Measurements from ENCODE around the gene MALRD1. TPM values are rescaled to one million over a fixed set of nuclear protein-coding genes. Genes with fewer than 3 reads are reported as not detected.
"Not testable (repeated sequence)": the region's sequence is repeated elsewhere in the genome, so short reads cannot be mapped to it uniquely, and the experiment has no call there.

MALRD1 gene
- total and polyA plus RNA-seq, 4 donors, result 1.4 to 7.5 (median 3.3) TPM

- DNase-seq (ENCODE audit: low read depth in 4 of 6, low spot score in 6 of 6), result no peak
- Histone ChIP-seq H3K27me3 (ENCODE audit: control insufficient read depth, insufficient read depth, low read length) (no peaks in the 10 kb centered on the region), H3K27ac (ENCODE audit: low read depth, low read length) (no peak overlapping the region), H3K9me3 (ENCODE audit: control insufficient read depth, insufficient read depth, low read length) (no peaks in the 10 kb centered on the region), H3K4me3 (ENCODE audit: low read depth, low read length) (no peak overlapping the region), H3K4me1 (ENCODE audit: control insufficient read depth, insufficient read depth, low read length) (no peaks in the 10 kb centered on the region), H3K36me3 (ENCODE audit: control insufficient read depth, insufficient read depth, low read length) (no peaks in the 10 kb centered on the region)
- WGBS (ENCODE audit: insufficient coverage), result no CpG with 5 or more reads among the region's 1 CpG
Measured at GRCh38 chr10:19500959-19501358, 452.4 kb downstream of the MALRD1 start.

- no peaks in the 10 kb centered on the region for H3K36me3 ChIP-seq (ENCODE audit: control insufficient read depth, insufficient read depth, low read length)
- DNase-seq (ENCODE audit: low read depth in 4 of 6, low spot score in 6 of 6), result no peak
- no peak overlapping the region for H3K4me3 ChIP-seq (ENCODE audit: low read depth, low read length)
- no peak overlapping the region for H3K27ac ChIP-seq (ENCODE audit: low read depth, low read length)
- no peaks in the 10 kb centered on the region for H3K4me1 ChIP-seq (ENCODE audit: control insufficient read depth, insufficient read depth, low read length)
- no peaks in the 10 kb centered on the region for H3K27me3 ChIP-seq (ENCODE audit: control insufficient read depth, insufficient read depth, low read length)
- no peaks in the 10 kb centered on the region for H3K9me3 ChIP-seq (ENCODE audit: control insufficient read depth, insufficient read depth, low read length)
- 65% methylated on average over 3 of the region's 6 CpGs for WGBS (ENCODE audit: insufficient coverage)
Measured at GRCh38 chr10:19505320-19506312, 457.0 kb downstream of the MALRD1 start.

- 43% methylated on average over 1 of the region's 8 CpGs for WGBS (ENCODE audit: insufficient coverage)
- H3K36me3 ChIP-seq (ENCODE audit: control insufficient read depth, insufficient read depth, low read length); H3K27ac ChIP-seq (ENCODE audit: low read depth, low read length): not testable (repeated sequence)
Measured at GRCh38 chr10:19510005-19510732, 461.6 kb downstream of the MALRD1 start.

DNA sequence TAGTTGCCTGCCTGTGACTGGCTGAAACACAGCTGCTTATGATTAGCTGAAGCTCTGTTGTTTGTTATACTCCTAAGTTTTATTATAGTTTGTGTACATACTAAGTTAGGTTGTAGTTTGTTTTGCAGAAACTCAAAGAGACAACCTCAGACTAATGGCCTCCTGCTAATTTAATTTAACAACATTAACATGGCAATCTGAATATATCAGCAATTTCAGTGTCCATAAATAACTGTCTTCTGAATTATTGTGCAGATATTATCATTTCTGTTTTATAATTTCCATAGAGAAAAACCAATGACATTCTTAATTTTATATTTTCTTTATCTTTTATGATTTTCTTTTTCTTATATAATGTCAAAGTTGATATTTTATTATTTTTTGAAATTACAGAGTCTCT, 469.5 kb downstream of the MALRD1 start:
- no peak for DNase-seq (ENCODE audit: low read depth in 4 of 6, low spot score in 6 of 6)

More at GRCh38 chr10:19510005-19510732, 461.6 kb downstream of the MALRD1 start:
- DNase-seq (ENCODE audit: low read depth in 4 of 6, low spot score in 6 of 6); H3K4me1 ChIP-seq (ENCODE audit: control insufficient read depth, insufficient read depth, low read length); H3K9me3 ChIP-seq (ENCODE audit: control insufficient read depth, insufficient read depth, low read length); H3K4me3 ChIP-seq (ENCODE audit: low read depth, low read length); H3K27me3 ChIP-seq (ENCODE audit: control insufficient read depth, insufficient read depth, low read length): not testable (repeated sequence)

DNA sequence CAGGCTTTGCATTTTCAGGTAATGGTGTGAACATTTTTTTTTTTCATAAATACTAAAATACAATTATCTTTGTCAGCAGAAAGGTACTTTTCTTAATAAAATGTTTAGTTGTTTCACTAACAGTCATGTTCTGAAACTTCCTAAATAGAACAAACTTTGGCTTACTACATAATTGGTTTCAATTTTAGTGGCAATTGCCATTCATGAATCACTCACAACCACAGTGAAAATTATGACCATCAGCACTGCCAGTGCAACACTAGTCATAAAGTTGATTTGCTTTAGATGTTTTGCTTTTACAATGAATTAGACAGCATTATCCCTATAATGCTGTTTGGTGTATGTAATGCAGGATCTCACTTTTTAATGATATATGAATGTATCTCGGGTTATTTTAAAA, 470.0 kb downstream of the MALRD1 start:
- no CpG with 5 or more reads among the region's 1 CpG for whole genome bisulfite sequencing (ENCODE audit: insufficient coverage)
- DNase-seq (ENCODE audit: low read depth in 4 of 6, low spot score in 6 of 6), result no peak
- H3K4me3 ChIP-seq (ENCODE audit: low read depth, low read length), result no peak overlapping the region
- no peaks in the 10 kb centered on the region for H3K4me1 ChIP-seq (ENCODE audit: control insufficient read depth, insufficient read depth, low read length)
- H3K27me3 ChIP-seq (ENCODE audit: control insufficient read depth, insufficient read depth, low read length), result no peaks in the 10 kb centered on the region
- H3K36me3 ChIP-seq (ENCODE audit: control insufficient read depth, insufficient read depth, low read length), result no peaks in the 10 kb centered on the region
- peaks cover 4% of the 10 kb centered on the region for H3K9me3 ChIP-seq (ENCODE audit: control insufficient read depth, insufficient read depth, low read length)
- H3K27ac ChIP-seq (ENCODE audit: low read depth, low read length), result no peak overlapping the region

More for the DNA sequence above, 469.5 kb downstream of the MALRD1 start:
- H3K36me3 ChIP-seq (ENCODE audit: control insufficient read depth, insufficient read depth, low read length), result no peaks in the 10 kb centered on the region
- no peaks in the 10 kb centered on the region for H3K27me3 ChIP-seq (ENCODE audit: control insufficient read depth, insufficient read depth, low read length)
- H3K4me3 ChIP-seq (ENCODE audit: low read depth, low read length), result no peak overlapping the region
- H3K9me3 ChIP-seq (ENCODE audit: control insufficient read depth, insufficient read depth, low read length), result peaks cover 4% of the 10 kb centered on the region
- H3K27ac ChIP-seq (ENCODE audit: low read depth, low read length), result no peak overlapping the region
- H3K4me1 ChIP-seq (ENCODE audit: control insufficient read depth, insufficient read depth, low read length), result no peaks in the 10 kb centered on the region

DNA sequence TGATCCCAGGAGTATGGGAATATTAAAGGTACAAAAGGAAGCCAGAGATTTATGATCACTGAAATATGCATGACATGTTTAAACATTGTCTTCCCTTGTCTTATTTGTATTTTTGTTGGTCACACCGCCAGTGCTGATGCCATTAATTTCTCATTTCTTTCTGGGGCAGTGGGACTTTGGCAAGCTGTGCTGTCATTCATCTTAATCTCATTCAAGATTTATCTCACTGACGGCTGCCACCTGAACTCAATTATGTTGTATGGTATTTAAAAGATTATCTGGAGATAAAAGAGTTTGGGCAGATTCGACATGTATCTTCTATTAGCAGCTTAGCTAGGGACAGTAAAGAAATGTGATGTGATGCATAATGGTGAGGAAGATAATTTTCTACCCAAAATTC, 482.7 kb downstream of the MALRD1 start:
- H3K4me1 ChIP-seq (ENCODE audit: control insufficient read depth, insufficient read depth, low read length), result no peaks in the 10 kb centered on the region
- H3K36me3 ChIP-seq (ENCODE audit: control insufficient read depth, insufficient read depth, low read length), result no peaks in the 10 kb centered on the region
- no peaks in the 10 kb centered on the region for H3K27me3 ChIP-seq (ENCODE audit: control insufficient read depth, insufficient read depth, low read length)
- no peak for DNase-seq (ENCODE audit: low read depth in 4 of 6, low spot score in 6 of 6)
- WGBS (ENCODE audit: insufficient coverage), result 0% methylated on average over 1 of the region's 3 CpGs
- H3K4me3 ChIP-seq (ENCODE audit: low read depth, low read length), result no peak overlapping the region
- no peaks in the 10 kb centered on the region for H3K9me3 ChIP-seq (ENCODE audit: control insufficient read depth, insufficient read depth, low read length)
- no peak overlapping the region for H3K27ac ChIP-seq (ENCODE audit: low read depth, low read length)

GRCh38 chr10:19532411-19532810, 483.8 kb downstream of the MALRD1 start:
- Histone ChIP-seq H3K27ac (ENCODE audit: low read depth, low read length) (no peak overlapping the region), H3K27me3 (ENCODE audit: control insufficient read depth, insufficient read depth, low read length) (no peaks in the 10 kb centered on the region), H3K4me3 (ENCODE audit: low read depth, low read length) (no peak overlapping the region), H3K9me3 (ENCODE audit: control insufficient read depth, insufficient read depth, low read length) (no peaks in the 10 kb centered on the region), H3K36me3 (ENCODE audit: control insufficient read depth, insufficient read depth, low read length) (no peaks in the 10 kb centered on the region), H3K4me1 (ENCODE audit: control insufficient read depth, insufficient read depth, low read length) (no peaks in the 10 kb centered on the region)
- WGBS (ENCODE audit: insufficient coverage), result 83% methylated on average over 1 of the region's 3 CpGs
- DNase-seq (ENCODE audit: low read depth in 4 of 6, low spot score in 6 of 6), result no peak

GRCh38 chr10:19541299-19541698, 492.7 kb downstream of the MALRD1 start:
- WGBS (ENCODE audit: insufficient coverage), result no CpG with 5 or more reads among the region's 3 CpGs
- Histone ChIP-seq H3K36me3 (ENCODE audit: control insufficient read depth, insufficient read depth, low read length) (no peaks in the 10 kb centered on the region), H3K4me3 (ENCODE audit: low read depth, low read length) (no peak overlapping the region), H3K4me1 (ENCODE audit: control insufficient read depth, insufficient read depth, low read length) (no peaks in the 10 kb centered on the region), H3K27me3 (ENCODE audit: control insufficient read depth, insufficient read depth, low read length) (no peaks in the 10 kb centered on the region), H3K9me3 (ENCODE audit: control insufficient read depth, insufficient read depth, low read length) (no peaks in the 10 kb centered on the region), H3K27ac (ENCODE audit: low read depth, low read length) (no peak overlapping the region)
- no peak for DNase-seq (ENCODE audit: low read depth in 4 of 6, low spot score in 6 of 6)

GRCh38 chr10:19546224-19546623, 497.6 kb downstream of the MALRD1 start:
- no peak overlapping the region for H3K27ac ChIP-seq (ENCODE audit: low read depth, low read length)
- WGBS (ENCODE audit: insufficient coverage), result no CpG with 5 or more reads among the region's 3 CpGs
- no peaks in the 10 kb centered on the region for H3K27me3 ChIP-seq (ENCODE audit: control insufficient read depth, insufficient read depth, low read length)
- no peaks in the 10 kb centered on the region for H3K36me3 ChIP-seq (ENCODE audit: control insufficient read depth, insufficient read depth, low read length)
- no peak overlapping the region for H3K4me3 ChIP-seq (ENCODE audit: low read depth, low read length)
- no peak for DNase-seq (ENCODE audit: low read depth in 4 of 6, low spot score in 6 of 6)
- no peaks in the 10 kb centered on the region for H3K4me1 ChIP-seq (ENCODE audit: control insufficient read depth, insufficient read depth, low read length)
- H3K9me3 ChIP-seq (ENCODE audit: control insufficient read depth, insufficient read depth, low read length), result no peaks in the 10 kb centered on the region
